Fibroblast of lung (primary cell): ENCODE results near the gene WDR81. TPM values are rescaled to one million over a fixed set of nuclear protein-coding genes. Genes with fewer than 3 reads are reported as not detected.

Experiments used
- DNase-seq, 2 donors: peaks; one replicate each; pipeline versions ENCODE4 v3.0.0 to v3.0.0-alpha.2; 2010; ENCODE audit warnings: low read depth in 2 of 2
- H2AFZ ChIP-seq: 2 replicates; pipeline ENCODE4 v1.5.1; 2012; ENCODE audit warnings: low read length, control low read depth, inconsistent platforms
- H3K27ac ChIP-seq: 2 replicates; pipeline ENCODE4 v1.5.1; 2011; ENCODE audit warnings: low read length, control low read depth; ENCODE audit not compliant: insufficient read depth
- H3K27me3 ChIP-seq: 2 replicates; pipeline ENCODE4 v1.5.1; 2011; ENCODE audit warnings: mild to moderate bottlenecking, low read length; ENCODE audit not compliant: control insufficient read depth, insufficient read depth
- H3K36me3 ChIP-seq: 2 replicates; pipeline ENCODE4 v1.5.1; 2011; ENCODE audit warnings: low read length; ENCODE audit not compliant: control insufficient read depth, insufficient read depth
- H3K4me1 ChIP-seq: 2 replicates; pipeline ENCODE4 v1.5.1; 2011; ENCODE audit warnings: low read length; ENCODE audit not compliant: control insufficient read depth, insufficient read depth; ENCODE audit errors: extremely low read depth
- H3K4me2 ChIP-seq: 2 replicates; pipeline ENCODE4 v1.5.1; 2011; ENCODE audit warnings: low read length, control low read depth; ENCODE audit not compliant: insufficient read depth; ENCODE audit errors: extremely low read depth
- H3K4me3 ChIP-seq, 4 experiments: fragments of 200-600 bp in 1 of 4; sonication (generic) in 1 of 4; replicated peaks in 1 of 4; 2 replicates each; pipeline ENCODE4 v1.5.1; 2011 to 2016; ENCODE audit warnings: low read length in 4 of 4, low read depth in 3 of 4, mild to moderate bottlenecking in 3 of 4, control low read depth in 2 of 4, inconsistent platforms in 1 of 4, mixed read lengths in 1 of 4; ENCODE audit not compliant: insufficient read depth in 1 of 4; ENCODE audit errors: control extremely low read depth in 1 of 4
- H3K79me2 ChIP-seq: 2 replicates; pipeline ENCODE4 v1.5.1; 2012; ENCODE audit warnings: mild to moderate bottlenecking, low read length, inconsistent platforms; ENCODE audit not compliant: control insufficient read depth, insufficient read depth
- H3K9ac ChIP-seq: 2 replicates; pipeline ENCODE4 v1.5.1; 2011; ENCODE audit warnings: mild to moderate bottlenecking, low read length, control low read depth; ENCODE audit not compliant: insufficient read depth
- H3K9me3 ChIP-seq: 2 replicates; pipeline ENCODE4 v1.5.1; 2012; ENCODE audit warnings: low read depth, low read length; ENCODE audit not compliant: control insufficient read depth, insufficient read depth
- H4K20me1 ChIP-seq: 2 replicates; pipeline ENCODE4 v1.5.1; 2011; ENCODE audit warnings: low read length; ENCODE audit not compliant: control insufficient read depth, insufficient read depth; ENCODE audit errors: extremely low read depth
- EZH2 ChIP-seq: IDR thresholded peaks from 2 replicates; pipeline ENCODE4 v1.5.1; 2012; ENCODE audit warnings: low read length, control low read depth, mild to moderate bottlenecking; ENCODE audit errors: missing control alignments
- polyA plus RNA-seq, 2 donors: library from polyadenylated mRNA; depleted of rRNA in 1 of 2; stranded (reverse) in 1 of 2; unstranded in 1 of 2; fragments of >200 nt; gene quantifications; 2 replicates each; pipeline ENCODE4 v1.2.1, GENCODE V29; 2011 to 2012; ENCODE audit warnings: missing spikeins in 1 of 2
- total RNA-seq: library from RNA; depleted of rRNA; stranded (reverse); fragments of >200 nt; gene quantifications from 2 replicates; pipeline ENCODE4 v1.2.1, GENCODE V29; 2014
- TF ChIP-seq, protein P1 (sequence below), 2 donors: IDR thresholded peaks in 1 of 2; conservative IDR thresholded peaks in 1 of 2; 1 replicate in 1 of 2; 2 replicates in 1 of 2; pipeline ENCODE4 v1.5.1; 2011 to 2012; ENCODE audit warnings: low read length in 2 of 2, control low read depth in 1 of 2, inconsistent platforms in 1 of 2, low read depth in 1 of 2, mild to moderate bottlenecking in 1 of 2

The WDR81 gene
- total and polyA plus RNA-seq, 2 donors (not counting 1 experiment from before 2014, with no cell fraction given): 5.4 to 31.5 TPM

DNA sequence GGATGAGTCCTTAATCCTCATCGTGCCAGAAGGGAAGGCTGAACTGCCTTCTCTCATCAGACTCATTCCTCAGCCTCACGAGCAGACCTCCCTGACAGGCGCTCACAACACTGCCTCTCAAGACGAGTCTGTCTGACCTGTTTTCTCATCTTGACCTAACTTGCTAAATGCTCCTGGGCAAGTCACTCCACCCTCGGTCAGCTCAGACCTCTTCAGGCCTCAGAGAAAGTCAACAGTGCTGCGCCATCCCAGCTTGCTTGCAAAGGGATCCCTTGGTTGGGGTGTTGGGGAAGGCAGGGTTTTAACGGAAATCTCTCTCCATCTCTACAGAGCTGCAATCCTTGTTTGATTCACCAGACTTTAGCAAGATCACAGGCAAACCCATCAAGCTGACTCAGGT lies 52.4 kb downstream of the WDR81 start:
- no peaks in the 10 kb centered on the region for H3K79me2 ChIP-seq
- H3K4me1 ChIP-seq: peaks cover 9% of the 10 kb centered on the region
- no peak overlapping the region for H2AFZ ChIP-seq
- H4K20me1 ChIP-seq: no peaks in the 10 kb centered on the region
- no peak overlapping the region for H3K4me2 ChIP-seq
- no peaks in the 10 kb centered on the region for H3K27me3 ChIP-seq
- H3K27ac ChIP-seq: no peak overlapping the region
- no peak for TF ChIP-seq EZH2
- TF ChIP-seq, protein P1, sequence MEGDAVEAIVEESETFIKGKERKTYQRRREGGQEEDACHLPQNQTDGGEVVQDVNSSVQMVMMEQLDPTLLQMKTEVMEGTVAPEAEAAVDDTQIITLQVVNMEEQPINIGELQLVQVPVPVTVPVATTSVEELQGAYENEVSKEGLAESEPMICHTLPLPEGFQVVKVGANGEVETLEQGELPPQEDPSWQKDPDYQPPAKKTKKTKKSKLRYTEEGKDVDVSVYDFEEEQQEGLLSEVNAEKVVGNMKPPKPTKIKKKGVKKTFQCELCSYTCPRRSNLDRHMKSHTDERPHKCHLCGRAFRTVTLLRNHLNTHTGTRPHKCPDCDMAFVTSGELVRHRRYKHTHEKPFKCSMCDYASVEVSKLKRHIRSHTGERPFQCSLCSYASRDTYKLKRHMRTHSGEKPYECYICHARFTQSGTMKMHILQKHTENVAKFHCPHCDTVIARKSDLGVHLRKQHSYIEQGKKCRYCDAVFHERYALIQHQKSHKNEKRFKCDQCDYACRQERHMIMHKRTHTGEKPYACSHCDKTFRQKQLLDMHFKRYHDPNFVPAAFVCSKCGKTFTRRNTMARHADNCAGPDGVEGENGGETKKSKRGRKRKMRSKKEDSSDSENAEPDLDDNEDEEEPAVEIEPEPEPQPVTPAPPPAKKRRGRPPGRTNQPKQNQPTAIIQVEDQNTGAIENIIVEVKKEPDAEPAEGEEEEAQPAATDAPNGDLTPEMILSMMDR (conservative IDR thresholded peaks at IDR 0.05 in 1 of 2, IDR thresholded peaks at IDR 0.05 in 1 of 2; ENCODE audit: low read depth in 1 of 2, low read length in 2 of 2): no peak
- H3K9me3 ChIP-seq: no peaks in the 10 kb centered on the region
- peaks cover 16% of the 10 kb centered on the region for H3K36me3 ChIP-seq
- H3K9ac ChIP-seq: no peak overlapping the region
- no peak overlapping the region for H3K4me3 ChIP-seq
- DNase-seq: no peak

DNA sequence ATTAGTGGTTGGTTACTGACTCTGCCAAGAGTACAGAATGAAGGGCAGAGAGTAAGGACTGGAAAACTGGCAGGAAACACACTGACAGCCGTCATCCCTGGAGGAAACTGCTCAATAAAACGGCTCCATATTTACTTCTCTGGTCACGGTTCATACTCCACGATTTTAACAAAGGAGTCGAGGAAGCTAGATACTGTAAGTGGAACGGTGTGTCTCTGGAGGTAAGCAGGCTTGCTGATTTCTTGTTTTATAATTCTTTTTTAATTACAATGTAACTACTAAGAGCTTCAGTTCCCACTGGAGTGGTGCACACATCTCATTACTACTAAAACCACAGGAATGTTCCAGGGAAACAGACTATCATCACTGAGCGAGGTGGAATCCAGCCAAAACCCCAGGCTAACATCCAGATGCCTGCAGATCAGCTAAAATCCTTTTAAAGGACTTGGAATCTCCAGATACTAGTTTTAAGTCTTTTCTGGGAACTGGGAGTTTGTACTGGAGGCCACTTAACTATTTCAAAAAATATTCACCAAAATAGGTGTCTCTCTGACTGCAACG lies 55.1 kb downstream of the WDR81 start:
- peak; percentile 94 to 99 for DNase-seq
- no peaks in the 10 kb centered on the region for H3K9me3 ChIP-seq
- no peaks in the 10 kb centered on the region for H4K20me1 ChIP-seq
- no peak for TF ChIP-seq EZH2
- TF ChIP-seq, protein P1 (conservative IDR thresholded peaks at IDR 0.05 in 1 of 2, IDR thresholded peaks at IDR 0.05 in 1 of 2; ENCODE audit: low read depth in 1 of 2, low read length in 2 of 2): no peak
- H3K4me3 ChIP-seq: peak overlapping the region in 1 of 4 experiments; percentile 48
- H3K27me3 ChIP-seq: no peaks in the 10 kb centered on the region
- peak overlapping the region; percentile 52 for H3K9ac ChIP-seq
- no peaks in the 10 kb centered on the region for H3K79me2 ChIP-seq
- H3K4me1 ChIP-seq: peaks cover 29% of the 10 kb centered on the region
- H3K36me3 ChIP-seq: peaks cover 16% of the 10 kb centered on the region
- H2AFZ ChIP-seq: no peak overlapping the region
- H3K27ac ChIP-seq: peak overlapping the region; percentile 81
- peak overlapping the region; percentile 92 for H3K4me2 ChIP-seq

DNA sequence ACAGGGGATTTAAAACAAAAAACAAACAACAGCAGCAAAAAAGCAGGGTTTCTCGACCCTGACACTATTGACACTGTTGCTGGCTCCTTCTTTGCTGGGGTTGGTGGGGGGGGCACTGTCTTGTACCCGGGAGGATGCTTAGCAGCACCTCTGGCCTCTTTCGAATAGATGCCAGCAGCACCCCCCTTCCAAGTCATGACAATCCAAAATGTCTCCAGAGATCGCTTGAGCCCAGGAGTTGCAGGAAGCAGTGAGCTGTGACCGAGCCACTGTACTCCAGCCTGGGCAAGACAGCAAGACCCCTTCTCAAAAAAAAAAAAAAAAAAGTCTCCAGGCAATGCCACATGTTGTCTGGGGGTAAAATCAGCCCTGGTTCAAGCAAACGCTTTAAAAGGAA lies 57.7 kb downstream of the WDR81 start:
- H3K79me2 ChIP-seq: no peaks in the 10 kb centered on the region
- no peak overlapping the region for H2AFZ ChIP-seq
- DNase-seq: no peak
- no peak overlapping the region for H3K4me3 ChIP-seq
- TF ChIP-seq, protein P1 (conservative IDR thresholded peaks at IDR 0.05 in 1 of 2, IDR thresholded peaks at IDR 0.05 in 1 of 2; ENCODE audit: low read depth in 1 of 2, low read length in 2 of 2): no peak
- TF ChIP-seq EZH2: no peak
- H4K20me1 ChIP-seq: no peaks in the 10 kb centered on the region
- H3K27ac ChIP-seq: peak overlapping the region; percentile 88
- H3K4me2 ChIP-seq: no peak overlapping the region
- no peaks in the 10 kb centered on the region for H3K27me3 ChIP-seq
- peaks cover 9% of the 10 kb centered on the region for H3K36me3 ChIP-seq
- peaks cover 41% of the 10 kb centered on the region for H3K4me1 ChIP-seq
- H3K9ac ChIP-seq: no peak overlapping the region
- no peaks in the 10 kb centered on the region for H3K9me3 ChIP-seq
